Loucy (cell line): Measurements from ENCODE around the gene SPDYE17.
"Not testable (repeated sequence)": the region's sequence is repeated elsewhere in the genome, so short reads cannot be mapped to it uniquely, and the experiment has no call there.

Source experiments
- CTCF ChIP-seq: fragments of 200-600 bp; sonication (generic); conservative IDR thresholded peaks from 2 replicates; pipeline ENCODE4 v1.5.1; 2014; ENCODE audit warnings: mild to moderate bottlenecking, antibody characterized with exemption, low read length
- EZH2phosphoT487 ChIP-seq: fragments of 200-600 bp; IDR thresholded peaks from 2 replicates; pipeline ENCODE4 v1.6.1; 2018; ENCODE audit warnings: antibody characterized with exemption, mild to moderate bottlenecking, moderate library complexity, borderline replicate concordance

GRCh38 chr7:77065869-77066268 is 33.7 kb upstream of the SPDYE17 start:
- not testable (repeated sequence) for TF ChIP-seq EZH2phosphoT487, CTCF
